NOMO-1 treated with dmso at 0.1 percent for 144 hours (cell line): ENCODE results near the gene TDRD3.
"Not testable (repeated sequence)": the region's sequence is repeated elsewhere in the genome, so short reads cannot be mapped to it uniquely, and the experiment has no call there.

Source experiments
- DNase-seq: peaks from one replicate; lab custom pipeline; 2025; ENCODE audit not compliant: unreplicated experiment; lab: John Stamatoyannopoulos, UW

Gene TDRD3

GRCh38 chr13:60398379-60398891, 1.4 kb downstream of the TDRD3 start:
- DNase-seq: no peak

GRCh38 chr13:60398907-60399589, 2.0 kb downstream of the TDRD3 start:
- no peak for DNase-seq

GRCh38 chr13:60402022-60402421, 5.0 kb downstream of the TDRD3 start:
- DNase-seq: no peak

- DNase-seq: no peak
Measured at GRCh38 chr13:60407095-60407494, 10.1 kb downstream of the TDRD3 start.

GRCh38 chr13:60407852-60408251, 10.8 kb downstream of the TDRD3 start:
- DNase-seq: not testable (repeated sequence)

- not testable (repeated sequence) for DNase-seq
Measured at GRCh38 chr13:60409574-60410292, 12.7 kb downstream of the TDRD3 start.

- no peak for DNase-seq
Measured at GRCh38 chr13:60410299-60410698, 13.3 kb downstream of the TDRD3 start.

GRCh38 chr13:60411464-60411863, 14.4 kb downstream of the TDRD3 start:
- no peak for DNase-seq

GRCh38 chr13:60411983-60412382, 15.0 kb downstream of the TDRD3 start:
- no peak for DNase-seq

GRCh38 chr13:60412909-60413616, 16.0 kb downstream of the TDRD3 start:
- no peak for DNase-seq

- no peak for DNase-seq
Measured at GRCh38 chr13:60414177-60414576, 17.2 kb downstream of the TDRD3 start.

GRCh38 chr13:60417734-60418133, 20.7 kb downstream of the TDRD3 start:
- DNase-seq: no peak

- no peak for DNase-seq
Measured at GRCh38 chr13:60418954-60419353, 21.9 kb downstream of the TDRD3 start.

GRCh38 chr13:60425332-60425731, 28.3 kb downstream of the TDRD3 start:
- DNase-seq: no peak

- DNase-seq: no peak
Measured at GRCh38 chr13:60426075-60426474, 29.1 kb downstream of the TDRD3 start.

GRCh38 chr13:60427285-60427684, 30.3 kb downstream of the TDRD3 start:
- no peak for DNase-seq

- DNase-seq: peak; percentile 18
Measured at GRCh38 chr13:60431108-60431700, 34.2 kb downstream of the TDRD3 start.

- DNase-seq: no peak
Measured at GRCh38 chr13:60433505-60433904, 36.5 kb downstream of the TDRD3 start.

GRCh38 chr13:60435762-60436374, 38.8 kb downstream of the TDRD3 start:
- DNase-seq: no peak

- DNase-seq: no peak
Measured at GRCh38 chr13:60439201-60439600, 42.2 kb downstream of the TDRD3 start.

- no peak for DNase-seq
Measured at GRCh38 chr13:60441761-60442160, 44.7 kb downstream of the TDRD3 start.
